22Rv1 (cell line): ENCODE measurements around the gene AUTS2.

Source experiments
- H3K27ac ChIP-seq: fragments of 450-650 bp; 2 replicates; pipeline ENCODE4 v1.5.1; 2017
- ZFX ChIP-seq: fragments of 450-650 bp; IDR thresholded peaks from 2 replicates; pipeline ENCODE4 v1.6.1; 2017; ENCODE audit warnings: antibody characterized with exemption, borderline replicate concordance
- TF ChIP-seq, protein P1 (sequence below): fragments of 450-650 bp; IDR thresholded peaks from 2 replicates; pipeline ENCODE4 v1.5.1; 2017; ENCODE audit warnings: mild to moderate bottlenecking

The AUTS2 gene

DNA sequence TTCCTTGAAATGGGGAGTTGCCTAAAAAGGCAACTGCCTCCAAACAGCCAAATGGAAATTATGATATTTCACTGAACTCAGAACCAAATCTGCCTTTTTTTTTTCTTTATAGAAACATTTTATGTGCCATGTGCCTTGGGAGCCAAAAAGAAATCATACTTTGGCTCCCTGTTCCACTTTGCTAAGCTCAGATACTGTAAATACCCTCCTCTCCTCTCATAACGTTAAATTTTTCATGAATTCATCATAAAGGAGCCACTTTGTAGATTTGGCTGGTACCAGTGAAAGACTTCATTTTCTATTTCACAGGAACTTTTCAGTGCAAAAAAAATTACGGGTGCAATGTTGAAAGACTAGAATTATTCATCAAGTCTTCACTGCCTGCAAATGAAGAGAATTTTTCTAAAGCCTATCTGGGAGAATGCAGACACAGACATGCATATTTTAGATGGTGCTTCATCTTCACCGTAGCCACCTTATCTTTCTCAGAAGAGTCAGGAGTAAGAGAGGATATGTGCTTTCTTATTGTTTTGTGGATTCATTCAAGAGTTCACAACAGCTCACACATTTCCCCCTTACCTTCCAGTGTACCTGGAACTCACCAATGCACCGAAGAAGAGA is 791.4 kb downstream of the AUTS2 start:
- no peak overlapping the region for H3K27ac ChIP-seq
- TF ChIP-seq, protein P1, sequence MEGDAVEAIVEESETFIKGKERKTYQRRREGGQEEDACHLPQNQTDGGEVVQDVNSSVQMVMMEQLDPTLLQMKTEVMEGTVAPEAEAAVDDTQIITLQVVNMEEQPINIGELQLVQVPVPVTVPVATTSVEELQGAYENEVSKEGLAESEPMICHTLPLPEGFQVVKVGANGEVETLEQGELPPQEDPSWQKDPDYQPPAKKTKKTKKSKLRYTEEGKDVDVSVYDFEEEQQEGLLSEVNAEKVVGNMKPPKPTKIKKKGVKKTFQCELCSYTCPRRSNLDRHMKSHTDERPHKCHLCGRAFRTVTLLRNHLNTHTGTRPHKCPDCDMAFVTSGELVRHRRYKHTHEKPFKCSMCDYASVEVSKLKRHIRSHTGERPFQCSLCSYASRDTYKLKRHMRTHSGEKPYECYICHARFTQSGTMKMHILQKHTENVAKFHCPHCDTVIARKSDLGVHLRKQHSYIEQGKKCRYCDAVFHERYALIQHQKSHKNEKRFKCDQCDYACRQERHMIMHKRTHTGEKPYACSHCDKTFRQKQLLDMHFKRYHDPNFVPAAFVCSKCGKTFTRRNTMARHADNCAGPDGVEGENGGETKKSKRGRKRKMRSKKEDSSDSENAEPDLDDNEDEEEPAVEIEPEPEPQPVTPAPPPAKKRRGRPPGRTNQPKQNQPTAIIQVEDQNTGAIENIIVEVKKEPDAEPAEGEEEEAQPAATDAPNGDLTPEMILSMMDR, result no peak
- TF ChIP-seq ZFX, result no peak

DNA sequence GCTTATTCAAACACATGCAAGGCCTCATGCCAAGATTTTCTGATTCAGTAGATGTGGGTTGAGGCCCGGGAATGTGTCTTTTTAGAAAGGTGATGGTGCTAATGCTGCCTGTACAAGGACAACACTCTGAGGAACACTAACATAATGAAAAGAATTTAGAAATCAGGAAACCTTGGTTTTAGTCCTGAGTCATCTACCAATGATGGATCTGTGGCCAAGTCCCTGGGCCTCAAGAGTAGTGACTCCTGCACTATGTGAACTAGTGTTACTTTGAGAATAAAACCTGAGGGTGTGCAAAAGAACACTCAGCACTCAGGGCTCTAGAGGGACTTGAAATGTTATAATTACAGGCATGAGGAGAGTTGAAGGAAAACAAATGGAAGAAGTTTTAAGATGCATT is 792.0 kb downstream of the AUTS2 start:
- no peak overlapping the region for H3K27ac ChIP-seq
- TF ChIP-seq ZFX, result no peak
- TF ChIP-seq, protein P1, result no peak

DNA sequence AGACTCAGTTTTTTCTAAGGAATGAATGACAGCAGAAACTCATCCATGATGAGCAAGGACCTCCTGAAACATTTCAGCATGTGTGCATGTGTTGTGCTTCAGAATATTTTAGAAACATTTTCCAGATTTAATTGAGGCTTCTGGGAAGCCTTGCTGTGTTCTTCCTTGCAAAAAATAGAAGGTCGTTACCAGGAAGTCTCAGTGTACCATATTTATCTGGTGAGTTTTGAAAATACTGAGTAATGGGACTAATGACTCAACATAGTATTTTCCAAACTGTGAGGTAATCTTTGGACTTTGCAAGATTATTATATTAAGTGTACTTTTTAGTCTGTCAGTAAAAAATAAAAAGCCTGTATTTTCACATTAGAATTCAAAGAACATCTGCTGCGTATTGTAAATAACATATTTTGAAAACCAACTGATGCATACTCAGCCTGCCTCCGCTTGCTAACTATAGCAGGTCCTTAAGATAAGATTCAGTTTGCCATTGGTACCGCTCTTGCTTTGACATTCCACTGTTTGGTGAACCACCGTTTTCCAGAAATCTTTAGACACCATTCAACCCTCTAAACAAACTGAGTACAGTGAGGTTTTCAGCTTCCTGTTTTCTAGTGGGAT is 794.1 kb downstream of the AUTS2 start:
- H3K27ac ChIP-seq, result no peak overlapping the region
- TF ChIP-seq, protein P1, result no peak
- no peak for TF ChIP-seq ZFX

DNA sequence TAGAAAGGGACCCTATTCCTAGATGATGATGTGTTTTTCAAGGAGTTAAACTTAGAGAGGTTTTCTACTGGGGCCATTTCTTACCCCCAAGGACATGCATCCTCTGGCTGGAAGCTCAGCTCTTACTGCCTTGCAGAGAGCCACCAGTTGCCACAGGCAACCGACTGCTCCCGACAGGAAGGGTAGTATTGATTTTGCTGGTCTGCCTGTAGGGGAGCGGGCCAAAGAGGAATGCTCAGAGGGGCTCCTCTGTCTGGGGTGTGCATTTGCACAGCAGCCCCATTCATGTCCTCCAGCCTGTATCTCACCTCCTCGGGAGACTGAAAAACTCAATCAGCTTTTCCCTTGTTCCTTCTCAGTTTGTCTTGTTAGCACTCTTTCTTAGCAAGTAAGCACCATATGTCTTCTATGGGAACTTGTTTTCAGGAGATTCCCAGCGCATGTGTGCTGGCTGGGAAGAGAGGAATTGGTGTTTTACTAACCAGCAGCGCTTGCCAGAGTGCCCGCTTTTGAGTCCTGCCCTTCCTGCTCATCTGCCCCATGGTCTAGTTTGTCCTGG is 794.7 kb downstream of the AUTS2 start:
- TF ChIP-seq, protein P1, result no peak
- no peak for TF ChIP-seq ZFX
- no peak overlapping the region for H3K27ac ChIP-seq

DNA sequence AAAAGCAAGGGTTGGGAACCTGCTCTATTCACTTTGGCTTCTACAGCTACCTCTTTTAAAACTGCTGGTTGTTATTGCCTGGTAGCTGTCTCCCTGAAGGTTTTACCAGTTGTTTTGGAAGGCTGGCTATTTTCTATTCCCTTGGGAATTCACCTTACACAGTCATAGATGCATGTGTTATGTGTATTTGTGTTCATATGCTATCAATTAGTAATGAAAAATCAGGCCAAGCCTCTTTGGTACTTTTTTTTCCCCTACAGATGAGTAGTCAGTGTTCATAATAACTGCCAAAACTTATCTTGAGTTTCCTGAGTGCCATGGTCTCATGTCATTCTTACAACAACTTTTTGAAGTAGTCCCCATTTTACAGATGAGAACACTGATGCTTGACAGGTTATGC is 795.7 kb downstream of the AUTS2 start:
- TF ChIP-seq ZFX, result no peak
- TF ChIP-seq, protein P1, result no peak
- H3K27ac ChIP-seq, result no peak overlapping the region

DNA sequence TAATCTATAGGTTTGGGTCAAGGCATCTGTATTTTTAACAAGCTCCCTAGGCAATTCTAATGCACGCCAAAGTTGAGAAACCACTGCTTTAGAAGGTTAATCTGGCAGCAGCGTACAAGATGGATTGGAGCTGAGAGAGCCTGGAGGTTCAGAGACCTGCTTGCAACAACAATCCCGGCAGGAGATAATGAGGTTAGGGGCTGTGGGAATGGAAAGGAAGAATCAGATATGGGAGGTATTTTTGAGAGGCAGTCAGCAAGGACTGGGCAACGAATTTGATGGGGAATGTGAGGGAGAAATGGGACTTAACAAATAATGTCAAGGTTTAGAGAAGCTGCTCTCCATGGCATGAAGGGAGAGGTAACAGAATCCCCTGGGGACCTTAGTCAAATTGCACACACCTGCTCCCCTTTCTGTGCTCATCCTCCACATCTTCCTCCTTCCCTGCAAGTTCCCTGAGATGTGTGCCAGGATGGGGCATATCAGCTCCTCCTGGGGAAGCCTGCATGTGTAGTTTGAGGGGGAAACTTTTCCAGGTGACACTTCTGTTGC is 802.6 kb downstream of the AUTS2 start:
- H3K27ac ChIP-seq, result no peak overlapping the region
- TF ChIP-seq, protein P1, result no peak
- no peak for TF ChIP-seq ZFX

DNA sequence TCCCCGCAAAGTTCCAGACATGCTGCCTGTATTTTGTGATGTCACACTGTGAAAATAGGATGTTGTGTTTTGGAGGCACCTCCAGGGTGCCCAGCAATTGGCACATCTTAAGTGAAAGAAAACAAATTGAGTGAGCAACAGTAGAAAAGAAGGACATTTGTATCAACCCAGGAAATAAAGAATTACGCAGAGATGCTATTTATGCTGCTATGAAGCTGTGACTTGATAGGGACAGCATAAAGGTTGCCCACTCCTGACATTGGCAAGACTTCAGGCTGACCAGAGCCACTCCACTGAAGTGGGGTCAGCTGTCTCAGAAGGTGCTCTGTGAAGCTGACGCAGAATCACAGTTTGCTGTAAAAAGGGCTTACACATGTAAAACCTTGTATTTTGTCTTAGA is 803.8 kb downstream of the AUTS2 start:
- no peak for TF ChIP-seq ZFX
- TF ChIP-seq, protein P1, result no peak
- H3K27ac ChIP-seq, result no peak overlapping the region
